IMR-90 (cell line): ENCODE data around the gene MARK4. TPM values are rescaled to one million over a fixed set of nuclear protein-coding genes. Genes with fewer than 3 reads are reported as not detected.

ENCODE experiments used
- ATAC-seq: fragments of 200-7000 bp; cut with Tn5 transposase; 2 replicates; pipeline ENCODE4 v1.9.1; 2020; ENCODE audit warnings: low read depth, mild to moderate bottlenecking, moderate library complexity
- BruUV-seq: library from RNA; stranded (reverse); fragments of 400-500 nt; replicated peaks from 2 replicates; lab custom pipeline; 2021; lab: Mats Ljungman, UMichigan
- CTCF ChIA-PET: fragments of 300-600 bp; formaldehyde crosslinking; extraction: SDS; loops from one replicate; lab custom pipeline; 2021; ENCODE audit warnings: antibody characterized with exemption; lab: Yijun Ruan, JAX
- POLR2A ChIA-PET: fragments of 300-600 bp; sonication (Branson Sonifier 250); formaldehyde crosslinking; loops from one replicate; lab custom pipeline; 2022; ENCODE audit warnings: antibody characterized with exemption; ENCODE audit not compliant: unreplicated experiment; lab: Charles Lee
- DNase-seq: peaks from one replicate; pipeline ENCODE4 v3.0.0; 2013
- H2AFZ ChIP-seq: replicated peaks from 2 replicates; pipeline ENCODE3; 2013; ENCODE audit warnings: low read length, mild to moderate bottlenecking; ENCODE audit not compliant: poor library complexity
- H2AK5ac ChIP-seq: 2 replicates; pipeline ENCODE4 v1.6.1; 2013; ENCODE audit warnings: low read depth, low read length, inconsistent platforms
- H2AK9ac ChIP-seq: replicated peaks from 2 replicates; pipeline ENCODE3; 2013; ENCODE audit warnings: mild to moderate bottlenecking, low read depth, low read length, moderate library complexity; ENCODE audit not compliant: poor library complexity
- H2BK120ac ChIP-seq: 2 replicates; pipeline ENCODE4 v1.6.1; 2013; ENCODE audit warnings: low read depth, low read length, inconsistent platforms
- H2BK15ac ChIP-seq: 3 replicates; pipeline ENCODE4 v1.6.1; 2013; ENCODE audit warnings: low read depth, low read length, inconsistent platforms
- H2BK20ac ChIP-seq: 2 replicates; pipeline ENCODE4 v1.6.1; 2013; ENCODE audit warnings: low read depth, mild to moderate bottlenecking, inconsistent platforms, low read length, moderate library complexity
- H2BK5ac ChIP-seq: 2 replicates; pipeline ENCODE4 v1.6.1; 2013; ENCODE audit warnings: mild to moderate bottlenecking, low read depth, low read length, inconsistent platforms; ENCODE audit not compliant: poor library complexity, severe bottlenecking
- H3K14ac ChIP-seq: replicated peaks from 2 replicates; pipeline ENCODE4 v1.6.1; 2013; ENCODE audit warnings: low read depth, low read length, inconsistent platforms
- H3K18ac ChIP-seq: 2 replicates; pipeline ENCODE4 v1.6.1; 2013; ENCODE audit warnings: low read depth, low read length, control low read depth
- H3K23ac ChIP-seq: 2 replicates; pipeline ENCODE4 v1.6.1; 2013; ENCODE audit warnings: low read depth, low read length, inconsistent platforms
- H3K27ac ChIP-seq: 2 replicates; pipeline ENCODE4 v1.5.1; 2013; ENCODE audit warnings: mild to moderate bottlenecking, control low read depth, low read length; ENCODE audit not compliant: insufficient read depth
- H3K27me3 ChIP-seq: 2 replicates; pipeline ENCODE4 v1.6.1; 2013; ENCODE audit warnings: low read length; ENCODE audit not compliant: control insufficient read depth, insufficient read depth
- H3K36me3 ChIP-seq: 2 replicates; pipeline ENCODE4 v1.6.1; 2013; ENCODE audit warnings: low read length, mixed read lengths; ENCODE audit not compliant: control insufficient read depth, insufficient read depth
- H3K4ac ChIP-seq: 2 replicates; pipeline ENCODE4 v1.6.1; 2013; ENCODE audit warnings: low read depth, low read length, inconsistent platforms
- H3K4me1 ChIP-seq: 2 replicates; pipeline ENCODE4 v1.6.1; 2013; ENCODE audit warnings: low read length, mixed read lengths; ENCODE audit not compliant: control insufficient read depth, insufficient read depth
- H3K4me2 ChIP-seq: 2 replicates; pipeline ENCODE4 v1.6.1; 2013; ENCODE audit warnings: low read depth, mild to moderate bottlenecking, control low read depth, low read length, moderate library complexity
- H3K4me3 ChIP-seq: 2 replicates; pipeline ENCODE4 v1.5.1; 2013; ENCODE audit warnings: low read depth, mild to moderate bottlenecking, control low read depth, low read length, moderate library complexity; ENCODE audit not compliant: insufficient read depth
- H3K56ac ChIP-seq: 2 replicates; pipeline ENCODE4 v1.6.1; 2013; ENCODE audit warnings: low read length, inconsistent platforms; ENCODE audit not compliant: insufficient read depth; ENCODE audit errors: extremely low read depth
- H3K79me1 ChIP-seq, 2 experiments: 2 replicates each; pipeline ENCODE4 v1.6.1; 2013; ENCODE audit warnings: low read length in 2 of 2, inconsistent platforms in 1 of 2, low read depth in 1 of 2
- H3K9ac ChIP-seq: 2 replicates; pipeline ENCODE4 v1.6.1; 2013; ENCODE audit warnings: low read depth, low read length, control low read depth
- H3K9me1 ChIP-seq: 2 replicates; pipeline ENCODE4 v1.6.1; 2013; ENCODE audit warnings: low read length, inconsistent platforms; ENCODE audit not compliant: insufficient read depth
- H3K9me3 ChIP-seq: 2 replicates; pipeline ENCODE4 v1.6.1; 2013; ENCODE audit warnings: low read length; ENCODE audit not compliant: control insufficient read depth, insufficient read depth
- H4K20me1 ChIP-seq: 2 replicates; pipeline ENCODE4 v1.6.1; 2013; ENCODE audit warnings: low read length, inconsistent platforms; ENCODE audit not compliant: insufficient read depth
- H4K5ac ChIP-seq: 2 replicates; pipeline ENCODE4 v1.6.1; 2013; ENCODE audit warnings: mild to moderate bottlenecking, low read depth, low read length, control low read depth
- H4K8ac ChIP-seq, 2 experiments: 2 replicates each; pipeline ENCODE4 v1.6.1; 2013; ENCODE audit warnings: low read depth in 2 of 2, low read length in 2 of 2, control low read depth in 1 of 2, inconsistent platforms in 1 of 2
- H4K91ac ChIP-seq: 2 replicates; pipeline ENCODE4 v1.6.1; 2013; ENCODE audit warnings: low read depth, low read length, inconsistent platforms; ENCODE audit not compliant: insufficient read depth
- BHLHE40 ChIP-seq: fragments of 150-350 bp; IDR thresholded peaks from 2 replicates; pipeline ENCODE4 v1.6.1; 2016; ENCODE audit warnings: mild to moderate bottlenecking, low read depth, low read length
- CEBPB ChIP-seq: IDR thresholded peaks from 2 replicates; pipeline ENCODE4 v1.6.1; 2012; ENCODE audit warnings: low read depth, low read length, improper control_type of control experiment
- MXI1 ChIP-seq: IDR thresholded peaks from 2 replicates; pipeline ENCODE4 v1.6.1; 2012; ENCODE audit warnings: low read depth, mild to moderate bottlenecking, low read length, moderate library complexity, borderline replicate concordance
- POLR2A ChIP-seq: IDR thresholded peaks from 2 replicates; pipeline ENCODE4 v1.6.1; 2012; ENCODE audit warnings: mild to moderate bottlenecking, low read depth, low read length
- RFX5 ChIP-seq: IDR thresholded peaks from 2 replicates; pipeline ENCODE4 v1.8.0; 2012; ENCODE audit warnings: low read depth, mild to moderate bottlenecking, low read length, moderate library complexity
- WGBS, 2 experiments: methylation state at CpG; one replicate each; pipeline versions ENCODE4 v1.1.5 to v1.1.7; 2013; ENCODE audit warnings: missing lambda C conversion rate in 2 of 2; ENCODE audit not compliant: insufficient read length in 1 of 2; ENCODE audit errors: extremely low coverage in 2 of 2; 5-methylcytosine and 5-hydroxymethylcytosine counted together
- dilution Hi-C: fragments of 300-500 bp; cut with HindIII; formaldehyde crosslinking; loops from one replicate; pipeline ENCODE4 v1.14.3; 2018; ENCODE audit warnings: low sequenced_read_pairs; ENCODE audit not compliant: unreplicated experiment
- in situ Hi-C: fragments of 300-500 bp; cut with MboI; formaldehyde crosslinking; loops from 3 replicates; pipeline ENCODE4 v1.14.3; 2019; ENCODE audit warnings: low sequenced_read_pairs, inconsistent platforms, mixed read lengths
- intact Hi-C: fragments of 100-400 bp; cut with micrococcal nuclease; formaldehyde crosslinking; loops from 2 replicates; pipeline ENCODE4 v1.10.0; 2022
- polyA plus RNA-seq, 3 experiments: library from polyadenylated mRNA; depleted of rRNA; stranded (reverse); fragments of >200 nt; gene quantifications; 2 replicates each; pipeline ENCODE4 v1.2.3, GENCODE V29; 2012; ENCODE audit warnings: low replicate concordance in 1 of 3
- total RNA-seq: library from RNA; depleted of rRNA; stranded (reverse); fragments of >200 nt; gene quantifications from 2 replicates; pipeline ENCODE4 v1.2.3, GENCODE V29; 2012
- TF ChIP-seq, protein P1 (sequence below): conservative IDR thresholded peaks from 2 replicates; pipeline ENCODE4 v1.5.1; 2012; ENCODE audit warnings: mild to moderate bottlenecking, low read depth, low read length, improper control_type of control experiment

The MARK4 gene
- total and polyA plus RNA-seq, 2 of the 4 experiments (the other 2 are of a cell fraction) = 11.3 to 20.7 TPM

DNA sequence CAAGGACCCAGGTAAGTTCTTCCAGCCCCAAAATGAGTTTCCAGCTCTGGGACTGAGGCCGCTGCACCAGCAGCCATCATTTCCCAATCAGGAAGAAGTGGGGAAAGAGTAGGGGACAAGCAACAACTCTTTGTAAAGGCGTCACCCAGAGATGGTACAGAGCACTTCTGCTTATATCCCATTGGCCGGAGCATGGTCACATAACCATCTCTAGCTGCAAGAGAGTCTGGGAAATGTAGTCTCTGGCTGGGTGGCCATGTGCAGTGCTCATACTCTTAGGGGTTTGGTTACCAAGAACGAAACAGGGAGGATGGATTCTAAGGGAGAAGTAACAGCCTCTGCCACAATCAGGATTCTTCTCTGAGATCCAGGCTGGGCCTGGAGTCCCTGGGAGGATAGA lies 45.3 kb downstream of the MARK4 start:
- Histone ChIP-seq H4K5ac (no peak overlapping the region), H3K18ac (no peak overlapping the region), H3K4me3 (no peak overlapping the region), H3K27me3 (no peaks in the 10 kb centered on the region), H4K20me1 (no peaks in the 10 kb centered on the region), H3K4me2 (no peak overlapping the region), H3K9ac (no peak overlapping the region), H3K23ac (no peak overlapping the region), H4K8ac (no peak overlapping the region), H2AFZ (no peak overlapping the region), H3K79me1 (no peaks in the 10 kb centered on the region), H3K56ac (no peak overlapping the region), H2AK9ac (no peak overlapping the region), H3K27ac (no peak overlapping the region), H3K9me3 (no peaks in the 10 kb centered on the region; the same call in 1 of the 2 replicates), H2AK5ac (no peak overlapping the region), H2BK120ac (no peak overlapping the region), H3K36me3 (peaks cover 42% of the 10 kb centered on the region), H3K4me1 (no peaks in the 10 kb centered on the region), H2BK5ac (no peak overlapping the region), H3K9me1 (no peaks in the 10 kb centered on the region; the same call in 1 of the 2 replicates), H3K4ac (no peak overlapping the region), H2BK15ac (no peak overlapping the region), H2BK20ac (no peak overlapping the region), H3K14ac (no peak overlapping the region), H4K91ac (no peak overlapping the region)
- ATAC-seq = no peak
- DNase-seq = no peak
- in situ Hi-C loops (no loop called here), intact Hi-C loops (no loop called here), dilution Hi-C loops (no loop called here)
- ChIA-PET POLR2A (no interaction called here), CTCF (no interaction called here)
- BruUV-seq = no TSS peak
- TF ChIP-seq CEBPB = no peak
- TF ChIP-seq POLR2A = no peak
- no peak for TF ChIP-seq MXI1
- TF ChIP-seq RFX5 = no peak
- TF ChIP-seq, protein P1, sequence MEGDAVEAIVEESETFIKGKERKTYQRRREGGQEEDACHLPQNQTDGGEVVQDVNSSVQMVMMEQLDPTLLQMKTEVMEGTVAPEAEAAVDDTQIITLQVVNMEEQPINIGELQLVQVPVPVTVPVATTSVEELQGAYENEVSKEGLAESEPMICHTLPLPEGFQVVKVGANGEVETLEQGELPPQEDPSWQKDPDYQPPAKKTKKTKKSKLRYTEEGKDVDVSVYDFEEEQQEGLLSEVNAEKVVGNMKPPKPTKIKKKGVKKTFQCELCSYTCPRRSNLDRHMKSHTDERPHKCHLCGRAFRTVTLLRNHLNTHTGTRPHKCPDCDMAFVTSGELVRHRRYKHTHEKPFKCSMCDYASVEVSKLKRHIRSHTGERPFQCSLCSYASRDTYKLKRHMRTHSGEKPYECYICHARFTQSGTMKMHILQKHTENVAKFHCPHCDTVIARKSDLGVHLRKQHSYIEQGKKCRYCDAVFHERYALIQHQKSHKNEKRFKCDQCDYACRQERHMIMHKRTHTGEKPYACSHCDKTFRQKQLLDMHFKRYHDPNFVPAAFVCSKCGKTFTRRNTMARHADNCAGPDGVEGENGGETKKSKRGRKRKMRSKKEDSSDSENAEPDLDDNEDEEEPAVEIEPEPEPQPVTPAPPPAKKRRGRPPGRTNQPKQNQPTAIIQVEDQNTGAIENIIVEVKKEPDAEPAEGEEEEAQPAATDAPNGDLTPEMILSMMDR = no peak
- TF ChIP-seq BHLHE40 = no peak
- no CpG with 5 or more reads among the region's 4 CpGs for WGBS, 2 experiments
